HepG2 (cell line): ENCODE data around the gene HSDL2. TPM values are rescaled to one million over a fixed set of nuclear protein-coding genes. Genes with fewer than 3 reads are reported as not detected.
A peak's percentile ranks its signal among the peaks of the same experiment; 100 is the strongest.

Experiments
- ATAD3A ChIP-seq: sonication (generic); formaldehyde crosslinking; IDR thresholded peaks from 2 replicates; pipeline ENCODE4 v1.4.0; 2020; ENCODE audit warnings: missing genetic modification reagents
- CENPT ChIP-seq: sonication (generic); formaldehyde crosslinking; IDR thresholded peaks from 2 replicates; pipeline ENCODE4 v1.8.0; 2022; ENCODE audit warnings: low read depth, mild to moderate bottlenecking, moderate library complexity, missing genetic modification reagents
- EED ChIP-seq: sonication (generic); formaldehyde crosslinking; IDR thresholded peaks from 2 replicates; pipeline ENCODE4 v1.5.0; 2020; ENCODE audit warnings: mild to moderate bottlenecking, missing genetic modification reagents
- FOXC1 ChIP-seq: sonication (generic); formaldehyde crosslinking; IDR thresholded peaks from 2 replicates; pipeline ENCODE4 v1.8.0; 2022; ENCODE audit warnings: mild to moderate bottlenecking, missing genetic modification reagents, borderline replicate concordance
- HMG20B ChIP-seq: conservative IDR thresholded peaks from 2 replicates; pipeline ENCODE4 v1.6.1; 2016; ENCODE audit warnings: missing genetic modification reagents, missing compliant biosample characterization
- MTA3 ChIP-seq: sonication (generic); formaldehyde crosslinking; IDR thresholded peaks from 2 replicates; pipeline ENCODE4 v1.4.0; 2020; ENCODE audit warnings: missing genetic modification reagents
- MXD4 ChIP-seq: IDR thresholded peaks from 2 replicates; pipeline ENCODE4 v1.6.1; 2016; ENCODE audit warnings: mild to moderate bottlenecking, missing biosample characterization, missing genetic modification reagents
- NFYC ChIP-seq: IDR thresholded peaks from 2 replicates; pipeline ENCODE4 v1.6.1; 2016; ENCODE audit warnings: missing genetic modification reagents, missing compliant biosample characterization
- PAWR ChIP-seq: sonication (generic); formaldehyde crosslinking; IDR thresholded peaks from 2 replicates; pipeline ENCODE4 v1.4.0; 2020; ENCODE audit warnings: missing genetic modification reagents, mild to moderate bottlenecking, borderline replicate concordance
- PHF8 ChIP-seq: sonication (generic); formaldehyde crosslinking; IDR thresholded peaks from 2 replicates; pipeline ENCODE4 v1.5.0; 2020; ENCODE audit warnings: missing genetic modification reagents
- SNAI1 ChIP-seq: sonication (generic); formaldehyde crosslinking; IDR thresholded peaks from 2 replicates; pipeline ENCODE4 v1.5.0; 2020; ENCODE audit warnings: mild to moderate bottlenecking, missing genetic modification reagents, borderline replicate concordance
- SRF ChIP-seq: IDR thresholded peaks from 2 replicates; pipeline ENCODE4 v1.6.1; 2011; ENCODE audit warnings: mild to moderate bottlenecking, low read depth, low read length, moderate library complexity
- ZBTB37 ChIP-seq: sonication (generic); formaldehyde crosslinking; IDR thresholded peaks from 2 replicates; pipeline ENCODE4 v1.4.0; 2020; ENCODE audit warnings: mild to moderate bottlenecking, missing genetic modification reagents
- ZFP36L2 ChIP-seq: sonication (generic); formaldehyde crosslinking; IDR thresholded peaks from 2 replicates; pipeline ENCODE4 v1.4.0; 2020; ENCODE audit warnings: missing genetic modification reagents
- ZMYM4 ChIP-seq: sonication (generic); formaldehyde crosslinking; IDR thresholded peaks from 2 replicates; pipeline ENCODE4 v1.8.1; 2023; ENCODE audit warnings: mild to moderate bottlenecking, missing genetic modification reagents
- ZNF12 ChIP-seq: sonication (generic); formaldehyde crosslinking; IDR thresholded peaks from 2 replicates; pipeline ENCODE4 v1.5.0; 2020; ENCODE audit warnings: missing genetic modification reagents
- ZNF18 ChIP-seq: sonication (generic); formaldehyde crosslinking; IDR thresholded peaks from 2 replicates; pipeline ENCODE4 v1.8.0; 2022; ENCODE audit warnings: mild to moderate bottlenecking, missing genetic modification reagents; ENCODE audit not compliant: insufficient replicate concordance
- ZNF367 ChIP-seq: sonication (generic); formaldehyde crosslinking; IDR thresholded peaks from 2 replicates; pipeline ENCODE4 v1.4.0; 2020; ENCODE audit warnings: missing genetic modification reagents, borderline replicate concordance
- ZNF430 ChIP-seq: sonication (generic); formaldehyde crosslinking; IDR thresholded peaks from 2 replicates; pipeline ENCODE4 v1.9.0; 2021; ENCODE audit warnings: mild to moderate bottlenecking, missing genetic modification reagents
- ZNF580 ChIP-seq: IDR thresholded peaks from 2 replicates; pipeline ENCODE4 v1.6.1; 2016; ENCODE audit warnings: low read depth, borderline replicate concordance
- ZNF598 ChIP-seq: sonication (generic); formaldehyde crosslinking; IDR thresholded peaks from 2 replicates; pipeline ENCODE4 v1.5.1; 2020; ENCODE audit warnings: mild to moderate bottlenecking, missing genetic modification reagents, borderline replicate concordance
- ZNF644 ChIP-seq: IDR thresholded peaks from 2 replicates; pipeline ENCODE4 v1.6.1; 2016; ENCODE audit warnings: low read depth
- ZNF776 ChIP-seq: sonication (generic); formaldehyde crosslinking; IDR thresholded peaks from 2 replicates; pipeline ENCODE4 v1.4.0; 2020; ENCODE audit warnings: mild to moderate bottlenecking, missing genetic modification reagents
- ZNF788 ChIP-seq: sonication (generic); formaldehyde crosslinking; IDR thresholded peaks from 2 replicates; pipeline ENCODE4 v1.5.0; 2020; ENCODE audit warnings: mild to moderate bottlenecking, missing genetic modification reagents, borderline replicate concordance
- polyA plus RNA-seq, 8 experiments: library from polyadenylated mRNA; depleted of rRNA in 3 of 8; stranded (reverse) in 7 of 8; unstranded in 1 of 8; fragments of >200 nt; fragmentation: Illumina TruSeq in 4 of 8; extraction: Trizol in 4 of 8; gene quantifications; 2 replicates each; pipeline versions ENCODE4 v1.2.1 to v1.2.3, GENCODE V29; 2011 to 2016; ENCODE audit warnings: low read depth in 4 of 8, missing spikeins in 1 of 8, mixed read lengths in 1 of 8; ENCODE audit not compliant: insufficient read depth in 1 of 8
- total RNA-seq, 5 experiments: library from RNA; depleted of rRNA; stranded (reverse); fragments of >200 nt; fragmentation: Illumina TruSeq; extraction: Trizol; gene quantifications; 2 replicates each; pipeline ENCODE4 v1.2.3, GENCODE V29; 2016; ENCODE audit warnings: low read depth in 1 of 5
- TF ChIP-seq, protein P1 (sequence below): sonication (generic); formaldehyde crosslinking; IDR thresholded peaks from 2 replicates; pipeline ENCODE4 v1.5.0; 2020; ENCODE audit warnings: missing genetic modification reagents
- TF ChIP-seq, protein P2 (sequence below): IDR thresholded peaks from 2 replicates; pipeline ENCODE4 v1.6.1; 2016; ENCODE audit warnings: mild to moderate bottlenecking

The HSDL2 gene
- total and polyA plus RNA-seq, 2 of the 13 experiments (the other 11 are each of a cell fraction or from before 2014, with no cell fraction given) = 55.3 to 80.2 TPM

DNA sequence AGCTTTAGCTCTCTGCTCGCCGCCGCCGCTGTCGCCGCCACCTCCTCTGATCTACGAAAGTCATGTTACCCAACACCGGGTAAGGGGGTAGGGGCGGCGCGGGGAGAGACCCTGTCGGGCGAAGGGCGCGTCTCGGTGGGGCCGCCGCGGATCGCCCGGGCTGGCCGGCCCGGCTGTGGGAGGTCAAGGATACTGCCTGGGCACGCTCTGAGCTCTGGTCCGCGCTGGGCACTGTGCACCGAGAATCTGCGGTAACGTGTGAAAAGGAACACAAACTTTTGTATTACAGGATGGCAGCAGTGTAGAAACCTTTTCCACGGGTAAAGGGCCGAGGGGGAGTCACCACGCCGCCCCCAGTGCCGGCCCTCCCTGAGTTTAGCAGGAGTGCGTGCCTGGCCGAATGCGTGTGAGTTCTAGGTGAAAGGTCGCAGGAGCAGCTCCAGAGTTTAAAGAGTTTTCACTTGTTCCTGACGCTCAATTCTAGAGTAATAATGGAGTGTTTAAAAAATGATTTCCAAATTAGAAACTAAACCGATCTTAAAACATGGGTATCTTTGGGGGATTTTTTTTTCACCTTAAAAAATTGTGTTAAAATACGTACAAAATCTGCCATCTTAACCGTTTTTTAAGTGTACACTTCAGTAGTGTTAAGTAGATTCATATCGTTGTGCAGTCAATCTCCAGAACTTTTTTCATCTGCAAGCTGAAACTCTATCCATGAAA lies at the start of gene HSDL2 (continued):
- TF ChIP-seq ZNF18 (CRISPR knock-in tag) (no peak), CENPT (CRISPR knock-in tag) (no peak), PHF8 (CRISPR knock-in tag) (peak; percentile 21; the same call in 1 of the 2 replicates), HMG20B (CRISPR knock-in tag) (no peak), ATAD3A (CRISPR knock-in tag) (no peak), ZNF367 (CRISPR knock-in tag) (no peak), ZMYM4 (CRISPR knock-in tag) (peak; percentile 12; the same call in 1 of the 2 replicates), ZBTB37 (CRISPR knock-in tag) (0 out of 2 replicates have a peak, but pooled peaks have one; percentile 24), FOXC1 (no peak), MTA3 (CRISPR knock-in tag) (no peak), SNAI1 (no peak), ZNF12 (CRISPR knock-in tag) (no peak), ZNF580 (no peak), ZNF430 (no peak), ZFP36L2 (no peak), PAWR (CRISPR knock-in tag) (no peak), ZNF644 (CRISPR knock-in tag) (no peak), MXD4 (CRISPR knock-in tag) (no peak), ZNF788 (CRISPR knock-in tag) (peak; percentile 34; the same call in 1 of the 2 replicates), ZNF776 (CRISPR knock-in tag) (no peak), SRF (no peak), EED (no peak), NFYC (CRISPR knock-in tag) (no peak), ZNF598 (CRISPR knock-in tag) (no peak)
- TF ChIP-seq, protein P1, sequence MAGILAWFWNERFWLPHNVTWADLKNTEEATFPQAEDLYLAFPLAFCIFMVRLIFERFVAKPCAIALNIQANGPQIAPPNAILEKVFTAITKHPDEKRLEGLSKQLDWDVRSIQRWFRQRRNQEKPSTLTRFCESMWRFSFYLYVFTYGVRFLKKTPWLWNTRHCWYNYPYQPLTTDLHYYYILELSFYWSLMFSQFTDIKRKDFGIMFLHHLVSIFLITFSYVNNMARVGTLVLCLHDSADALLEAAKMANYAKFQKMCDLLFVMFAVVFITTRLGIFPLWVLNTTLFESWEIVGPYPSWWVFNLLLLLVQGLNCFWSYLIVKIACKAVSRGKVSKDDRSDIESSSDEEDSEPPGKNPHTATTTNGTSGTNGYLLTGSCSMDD (CRISPR knock-in tag) = no peak
- TF ChIP-seq, protein P2, sequence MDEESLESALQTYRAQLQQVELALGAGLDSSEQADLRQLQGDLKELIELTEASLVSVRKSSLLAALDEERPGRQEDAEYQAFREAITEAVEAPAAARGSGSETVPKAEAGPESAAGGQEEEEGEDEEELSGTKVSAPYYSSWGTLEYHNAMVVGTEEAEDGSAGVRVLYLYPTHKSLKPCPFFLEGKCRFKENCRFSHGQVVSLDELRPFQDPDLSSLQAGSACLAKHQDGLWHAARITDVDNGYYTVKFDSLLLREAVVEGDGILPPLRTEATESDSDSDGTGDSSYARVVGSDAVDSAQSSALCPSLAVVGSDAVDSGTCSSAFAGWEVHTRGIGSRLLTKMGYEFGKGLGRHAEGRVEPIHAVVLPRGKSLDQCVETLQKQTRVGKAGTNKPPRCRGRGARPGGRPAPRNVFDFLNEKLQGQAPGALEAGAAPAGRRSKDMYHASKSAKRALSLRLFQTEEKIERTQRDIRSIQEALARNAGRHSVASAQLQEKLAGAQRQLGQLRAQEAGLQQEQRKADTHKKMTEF = no peak; the same call in 1 of the 2 replicates
